Kidney capillary endothelial cell (primary cell): ENCODE measurements around the gene ACTRT3.

Experiments used
- DNase-seq: peaks from one replicate; pipeline ENCODE4 v3.0.0-alpha.2; 2018; ENCODE audit warnings: low spot score

Gene ACTRT3

DNA sequence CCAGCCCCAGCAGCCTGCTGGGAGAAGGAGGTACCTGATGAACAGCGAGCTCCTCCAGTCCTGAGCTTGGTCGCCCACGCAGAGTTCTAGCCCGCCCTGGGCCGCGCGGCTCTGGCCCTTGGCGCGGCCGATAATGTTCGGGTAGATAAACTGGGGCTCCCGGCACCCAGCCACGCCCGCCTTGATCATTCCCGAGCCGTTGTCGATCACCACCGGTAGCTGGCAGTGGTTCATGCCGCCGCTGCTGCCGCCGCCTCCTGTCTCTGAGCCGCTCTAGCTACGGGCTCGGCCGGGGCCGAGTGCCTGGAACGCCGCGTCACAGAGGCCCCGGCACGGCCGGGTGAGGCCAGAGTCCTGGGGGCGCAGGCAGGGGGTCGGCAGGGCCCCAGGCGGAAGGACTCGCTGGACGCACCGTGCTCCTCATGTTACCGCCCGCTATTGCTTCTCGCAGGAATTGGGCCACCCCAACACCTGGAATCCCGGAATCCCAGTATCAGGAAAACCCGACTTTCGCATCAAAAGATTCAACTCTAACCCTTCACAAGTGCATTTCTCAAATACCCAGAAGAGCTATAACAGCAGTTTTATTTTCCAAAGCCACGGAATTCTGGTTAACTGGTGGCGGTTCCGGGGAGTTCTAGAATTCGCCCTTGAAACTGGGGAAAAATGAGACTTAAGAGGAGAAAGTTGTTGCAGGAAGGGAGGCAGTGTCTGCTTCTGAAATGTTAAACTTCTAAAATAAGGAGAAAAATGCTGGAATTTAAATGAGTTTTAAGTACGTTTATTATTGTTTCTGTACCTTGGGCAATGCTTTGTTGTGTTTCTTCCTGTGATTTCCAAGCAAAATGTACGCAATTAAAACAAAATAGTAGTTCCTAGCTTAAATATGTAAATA lies at the start of gene ACTRT3:
TSS of gene ACTRT3 (minus strand) at position 275 of the 895 bp plus-strand sequence. CDS start at position 234, 41 bp downstream.
- peak; percentile 49 for DNase-seq

DNA sequence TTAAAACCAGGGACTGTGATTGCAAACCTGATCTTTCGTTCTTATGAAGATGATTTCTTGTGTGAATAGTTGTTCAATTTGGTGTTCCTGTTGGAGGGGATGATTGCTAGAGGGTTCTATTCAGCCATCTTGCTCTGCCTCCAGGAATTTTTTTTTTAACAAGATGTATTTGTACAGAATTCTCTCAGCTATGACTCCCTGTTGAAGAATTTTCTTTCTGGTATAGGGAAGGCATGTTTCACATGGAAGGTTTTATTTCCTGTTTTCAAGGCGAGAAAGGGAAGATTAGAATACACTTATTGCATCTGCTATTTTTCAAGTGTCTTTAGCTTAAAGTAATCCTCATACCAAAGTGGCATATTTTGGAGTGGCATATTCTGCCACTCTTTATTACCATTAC lies 49.0 kb upstream of the ACTRT3 start:
- no peak for DNase-seq

GRCh38 chr3:169815590-169816150 lies 46.3 kb upstream of the ACTRT3 start:
- no peak for DNase-seq

DNA sequence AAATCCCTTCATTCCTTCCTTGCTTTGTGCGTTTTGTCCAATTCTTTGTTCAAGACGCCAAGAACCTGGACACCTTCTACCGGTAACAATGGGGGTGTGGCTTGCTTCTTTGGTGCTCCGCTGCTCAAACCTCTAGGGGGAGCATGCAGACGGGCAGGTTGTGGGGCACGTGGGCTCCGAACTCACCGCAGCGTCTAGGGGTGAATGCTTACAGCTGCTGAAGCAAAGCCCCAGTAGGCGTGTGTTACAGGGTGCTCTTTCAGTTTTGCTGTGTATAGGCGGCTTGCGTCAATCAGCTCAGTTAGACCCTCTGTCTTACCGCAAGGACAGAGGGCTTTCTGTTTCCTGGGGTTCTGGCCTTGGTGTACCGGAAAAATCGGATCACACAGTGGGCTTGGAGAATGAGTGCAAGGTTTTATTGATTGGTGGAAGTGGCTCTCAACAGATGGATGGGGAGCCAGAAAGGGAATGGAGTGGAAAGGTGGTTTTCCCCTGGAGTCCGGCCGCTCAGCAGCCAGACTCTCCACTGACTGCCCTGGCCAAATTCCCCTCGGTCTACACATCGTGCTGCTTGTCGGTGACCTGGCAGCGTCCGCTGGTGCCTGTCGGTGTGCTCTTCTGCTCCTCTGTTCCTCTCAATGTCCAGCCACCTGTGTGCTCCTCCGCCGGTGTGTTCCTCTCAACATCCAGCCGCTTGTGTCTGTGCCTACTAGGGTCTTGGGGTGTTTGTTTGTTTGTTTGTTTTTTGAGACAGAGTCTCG lies 44.6 kb upstream of the ACTRT3 start:
- DNase-seq, result no peak

DNA sequence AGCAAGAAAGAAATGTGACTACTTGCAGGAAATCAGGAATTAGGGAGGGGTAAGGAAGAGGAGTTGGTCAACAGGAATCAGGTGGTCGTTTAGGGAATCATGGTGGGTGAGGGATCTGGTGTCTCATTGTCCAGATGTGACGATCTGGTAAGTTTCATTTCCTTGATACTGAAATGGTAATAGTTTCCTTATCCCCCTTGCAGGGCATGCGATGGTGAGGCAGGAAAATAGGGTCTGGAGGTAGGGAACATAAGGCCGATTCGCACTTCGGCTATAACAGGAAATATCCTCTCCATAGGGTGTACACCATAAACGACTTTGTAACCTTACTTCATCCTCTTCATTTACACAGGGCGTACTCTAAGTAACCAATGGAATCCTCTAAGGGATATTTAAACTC lies 43.9 kb upstream of the ACTRT3 start:
- DNase-seq, result no peak

GRCh38 chr3:169812332-169813235 lies 43.2 kb upstream of the ACTRT3 start, which contains the start of the genes LRRC34 and LRRIQ4:
LRRC34 (minus strand) TSS chr3:169812904; CDS start chr3:169812548, 356 bp downstream.
LRRIQ4 (plus strand) TSS chr3:169812870; CDS start chr3:169821922, 9,052 bp downstream.
- DNase-seq, result peak; percentile 58

GRCh38 chr3:169811631-169812331 lies 42.4 kb upstream of the ACTRT3 start:
- DNase-seq, result peak; percentile 18

- no peak for DNase-seq
These were observed 40.0 kb upstream of the ACTRT3 start for GRCh38 chr3:169809230-169809795.

GRCh38 chr3:169804681-169805080 lies 35.3 kb upstream of the ACTRT3 start:
- no peak for DNase-seq

- no peak for DNase-seq
These were observed 23.0 kb upstream of the ACTRT3 start for GRCh38 chr3:169792359-169792758.

- no peak for DNase-seq
These were observed 21.5 kb upstream of the ACTRT3 start for GRCh38 chr3:169790687-169791429.

DNA sequence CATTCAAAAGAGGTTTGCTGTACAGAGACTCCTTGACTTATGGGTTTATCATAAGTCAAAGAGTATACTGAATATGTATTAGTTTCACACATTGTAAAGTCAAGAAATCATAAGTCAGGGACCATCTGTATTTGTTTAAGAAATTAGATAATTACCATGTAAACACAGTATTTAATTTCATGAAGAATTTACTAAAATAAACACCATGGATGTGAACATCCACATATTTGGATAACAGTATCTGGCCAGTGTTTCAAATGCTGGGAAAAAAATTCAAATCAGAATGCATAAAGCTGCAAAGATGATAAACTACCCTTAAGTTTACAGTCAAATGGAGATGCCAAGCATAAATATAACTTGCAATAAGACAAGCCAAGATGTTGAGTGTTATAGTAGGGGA lies 20.9 kb upstream of the ACTRT3 start:
- DNase-seq, result no peak

DNA sequence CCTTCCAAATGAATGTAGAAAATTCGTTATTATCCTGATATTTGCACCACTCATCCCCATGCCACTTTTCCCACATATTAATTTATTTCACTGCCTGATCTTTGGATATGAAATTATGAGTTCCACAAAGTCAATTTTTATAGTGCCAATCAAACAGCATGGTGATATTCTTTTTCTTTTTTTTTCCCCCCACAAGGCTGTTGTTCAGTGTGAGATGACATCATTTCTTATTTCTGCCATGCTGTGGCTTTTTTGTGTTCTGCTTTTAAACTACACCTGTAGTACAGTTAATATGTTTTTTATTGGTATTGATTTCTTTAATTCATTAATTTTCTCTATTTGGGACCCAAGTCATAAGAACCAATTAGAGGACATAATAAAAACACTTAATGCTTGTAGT lies 18.4 kb upstream of the ACTRT3 start:
- DNase-seq, result no peak

DNA sequence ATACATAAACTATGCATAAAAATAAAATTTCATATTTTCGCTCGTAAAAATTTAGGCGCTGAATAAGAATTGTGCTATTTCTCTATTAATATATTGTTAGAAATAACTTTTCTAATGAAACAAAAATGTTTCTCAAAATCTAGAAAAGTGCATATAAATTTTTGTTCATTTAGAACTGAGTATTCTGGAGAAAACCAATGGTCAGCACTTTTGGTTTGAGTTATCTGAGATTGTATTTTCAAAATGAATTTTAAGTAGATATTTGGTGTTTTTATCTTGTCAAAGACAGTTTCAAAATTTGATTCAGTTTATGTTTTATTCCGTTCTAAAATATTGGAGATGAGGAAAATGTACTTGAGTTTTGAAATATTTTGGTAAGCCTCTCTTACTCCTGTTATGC lies 17.8 kb upstream of the ACTRT3 start:
- DNase-seq, result no peak

DNA sequence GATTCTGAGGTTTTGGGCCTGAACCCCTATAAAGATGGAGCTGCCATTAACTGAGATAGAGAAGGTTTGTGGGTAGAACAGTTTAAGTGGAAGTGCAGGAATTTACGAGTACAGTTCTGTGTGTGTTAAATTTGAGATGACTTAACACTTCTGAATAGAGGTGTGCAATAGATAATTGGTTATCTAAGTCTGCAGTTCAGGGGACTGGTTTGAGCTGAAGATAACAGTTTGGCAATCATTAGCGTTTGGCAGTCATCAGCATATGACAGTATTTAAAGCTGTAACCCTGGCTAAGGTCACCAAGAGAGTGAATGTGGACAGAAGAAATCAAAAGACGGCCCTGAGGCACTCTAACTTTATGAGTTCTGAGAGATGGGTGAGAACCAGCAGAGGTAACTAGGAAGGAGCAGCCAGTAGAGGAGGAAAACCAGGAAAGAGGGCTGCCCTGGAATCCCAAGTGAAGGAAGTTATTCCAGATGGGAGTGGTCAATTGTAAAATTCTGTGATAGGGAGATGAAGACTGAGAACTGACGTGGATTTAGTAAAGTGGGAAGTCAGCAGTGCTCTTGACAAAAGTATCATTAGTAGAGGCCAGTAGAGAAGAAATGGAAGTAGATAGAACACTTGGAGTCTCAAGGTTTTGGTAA lies 12.0 kb upstream of the ACTRT3 start:
- DNase-seq, result no peak

DNA sequence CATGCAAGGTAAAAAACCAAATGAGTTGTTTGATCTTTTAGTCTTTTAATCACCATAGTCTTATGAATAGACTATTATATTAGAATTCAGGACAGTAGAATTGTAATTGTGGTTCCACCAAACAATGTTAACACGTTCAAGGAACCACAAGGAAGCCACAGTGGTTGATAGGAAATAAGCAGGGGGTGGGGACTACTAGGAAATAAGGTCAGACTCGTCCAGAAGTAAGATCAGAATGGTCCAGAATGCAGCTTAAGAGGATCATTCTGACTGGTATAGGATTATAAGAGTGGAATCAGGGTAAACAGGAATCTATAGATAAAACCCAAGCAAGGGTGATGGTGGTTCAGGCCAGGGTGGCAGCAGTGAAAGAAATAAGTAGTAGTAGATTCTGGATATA lies 11.4 kb upstream of the ACTRT3 start:
- DNase-seq, result no peak

DNA sequence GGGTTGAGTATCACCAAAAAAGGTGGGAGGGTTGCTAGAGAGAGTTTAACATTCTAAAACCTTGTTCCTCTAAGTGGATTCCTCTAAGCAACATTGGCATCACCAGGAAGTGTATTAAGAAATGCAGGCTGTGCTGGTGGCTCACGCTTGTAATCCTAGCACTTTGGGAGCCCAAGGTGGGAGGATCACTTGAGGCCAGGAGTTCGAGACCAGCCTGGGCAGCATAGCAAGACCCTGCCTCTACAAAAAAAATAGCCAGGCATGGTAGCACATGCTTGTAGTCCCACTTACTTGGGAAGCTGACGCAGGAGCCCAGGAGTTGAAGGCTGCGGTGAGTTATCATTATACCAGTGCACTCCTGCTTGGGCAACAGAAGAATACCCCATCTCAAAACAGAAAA lies 8.5 kb upstream of the ACTRT3 start:
- DNase-seq, result no peak

DNA sequence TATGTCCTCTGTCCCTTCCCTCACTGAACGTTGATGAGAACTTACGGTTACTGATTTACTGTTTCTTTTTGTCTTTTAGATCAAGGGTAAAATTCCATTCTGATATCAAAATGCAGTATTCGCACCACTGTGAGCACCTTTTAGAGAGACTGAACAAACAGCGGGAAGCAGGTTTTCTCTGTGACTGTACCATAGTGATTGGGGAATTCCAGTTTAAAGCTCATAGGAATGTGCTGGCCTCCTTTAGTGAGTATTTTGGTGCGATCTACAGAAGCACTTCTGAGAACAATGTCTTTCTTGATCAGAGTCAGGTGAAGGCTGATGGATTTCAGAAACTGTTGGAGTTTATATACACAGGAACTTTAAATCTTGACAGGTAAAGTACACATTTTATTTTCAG lies 4.8 kb upstream of the ACTRT3 start:
- DNase-seq, result no peak
